ENCODE data around the gene PSMB5. TPM values are rescaled to one million over a fixed set of nuclear protein-coding genes. Genes with fewer than 3 reads are reported as not detected.

The PSMB5 gene
- total and polyA plus RNA-seq, 9 of the 15 experiments (the other 6 are each of a cell fraction or from before 2014, with no cell fraction given), result 198 to 1,870 (median 269) TPM

GRCh38 chr14:23056145-23056955 lies 21.6 kb upstream of the PSMB5 start (continued):
- TF ChIP-seq NR4A1 (CRISPR knock-in tag; IDR thresholded peaks at IDR 0.05) (no peak), NR4A1 (tag; IDR thresholded peaks at IDR 0.05) (no peak), TRIM28 (IDR thresholded peaks at IDR 0.05) (0 out of 2 replicates have a peak, but pooled peaks have one; percentile 22), FOXK1 (CRISPR knock-in tag; IDR thresholded peaks at IDR 0.05; ENCODE audit: borderline replicate concordance) (no peak), ZKSCAN8 (CRISPR knock-in tag; IDR thresholded peaks at IDR 0.05) (no peak), ZSCAN29 (IDR thresholded peaks at IDR 0.05) (no peak), ETS2 (tag; IDR thresholded peaks at IDR 0.05; ENCODE audit: borderline replicate concordance, poor library complexity, severe bottlenecking) (no peak), BHLHE40 (IDR thresholded peaks at IDR 0.05; ENCODE audit: low read length) (peak; percentile 35; the same call in 1 of the 2 replicates), SOX6 (IDR thresholded peaks at IDR 0.05) (no peak), ZNF444 (CRISPR knock-in tag; IDR thresholded peaks at IDR 0.05) (no peak), SP2 (IDR thresholded peaks at IDR 0.05; ENCODE audit: extremely low read depth, low read depth, low read length, poor library complexity, severe bottlenecking) (no peak), ZNF512 (tag; IDR thresholded peaks at IDR 0.05) (no peak), RBFOX2 (IDR thresholded peaks at IDR 0.05; ENCODE audit: low read depth, low read length) (peak; percentile 40; the same call in 1 of the 2 replicates), FOXM1 (IDR thresholded peaks at IDR 0.05; ENCODE audit: low read depth) (no peak), FOXM1 (CRISPR knock-in tag; IDR thresholded peaks at IDR 0.05; ENCODE audit: low read depth) (peak; percentile 45; the same call in 1 of the 2 replicates), E2F6 (IDR thresholded peaks at IDR 0.05; ENCODE audit: borderline replicate concordance in 1 of 2, extremely low read depth in 1 of 2, insufficient read depth in 1 of 2, insufficient read length in 1 of 2, low read depth in 1 of 2, low read length in 1 of 2, poor library complexity in 1 of 2, severe bottlenecking in 1 of 2) (peak; percentile 16 to 55), EWSR1 (IDR thresholded peaks at IDR 0.05; ENCODE audit: borderline replicate concordance, low read depth, partially characterized antibody) (no peak), ZBTB9 (CRISPR knock-in tag; IDR thresholded peaks at IDR 0.05) (no peak), EZH2 (IDR thresholded peaks at IDR 0.05; ENCODE audit: borderline replicate concordance, low read depth, low read length) (no peak), ZC3H4 (CRISPR knock-in tag; IDR thresholded peaks at IDR 0.05; ENCODE audit: borderline replicate concordance) (no peak), ZBTB17 (CRISPR knock-in tag; IDR thresholded peaks at IDR 0.05) (no peak), MITF (IDR thresholded peaks at IDR 0.05) (no peak)
